T-cell (primary cell): ENCODE measurements around the gene PTPRD. TPM values are rescaled to one million over a fixed set of nuclear protein-coding genes. Genes with fewer than 3 reads are reported as not detected.

Experiments used
- ATAC-seq, 4 experiments: fragments of 200-7000 bp in 3 of 4; fragments of 150-1000 bp in 1 of 4; cut with Tn5 transposase; replicated peaks in 1 of 4; 1 replicate in 3 of 4; 2 replicates in 1 of 4; pipeline ENCODE4 v1.10.0; 2021; ENCODE audit warnings: moderate library complexity in 3 of 4, mild to moderate bottlenecking in 2 of 4, moderate number of reproducible peaks in 1 of 4
- CTCF ChIA-PET, 2 donors: fragments of 300-600 bp; sonication (Branson Sonifier 250); formaldehyde crosslinking; loops; one replicate each; lab custom pipeline; 2022; ENCODE audit warnings: antibody characterized with exemption in 2 of 2; lab: Charles Lee
- POLR2A ChIA-PET, 2 donors: fragments of 300-600 bp; sonication (Branson Sonifier 250); formaldehyde crosslinking; loops; one replicate each; lab custom pipeline; 2022; ENCODE audit warnings: antibody characterized with exemption in 2 of 2; lab: Charles Lee
- DNase-seq, 35 experiments: peaks; one replicate each; pipeline versions ENCODE4 v3.0.0 to v3.0.0-alpha.2; 2013 to 2023
- H3K27ac ChIP-seq: one replicate; pipeline ENCODE4 v1.5.1; 2013; ENCODE audit warnings: low read length
- H3K27me3 ChIP-seq, 2 experiments: replicated peaks in 1 of 2; 1 replicate in 1 of 2; 2 replicates in 1 of 2; pipeline versions ENCODE4 v1.6.1 to v1.7.0; 2013; ENCODE audit warnings: low read length in 1 of 2, mixed read lengths in 1 of 2; ENCODE audit not compliant: control insufficient read depth in 2 of 2, insufficient read depth in 2 of 2; ENCODE audit errors: extremely low read depth in 1 of 2
- H3K36me3 ChIP-seq, 2 donors: 1 replicate in 1 of 2; 2 replicates in 1 of 2; pipeline versions ENCODE4 v1.6.1 to v1.7.0; 2013; ENCODE audit warnings: low read length in 1 of 2; ENCODE audit not compliant: control insufficient read depth in 2 of 2, insufficient read depth in 1 of 2; ENCODE audit errors: extremely low read depth in 1 of 2
- H3K4me1 ChIP-seq, 2 experiments: 1 replicate in 1 of 2; 2 replicates in 1 of 2; pipeline versions ENCODE4 v1.6.1 to v1.7.0; 2013; ENCODE audit warnings: low read length in 2 of 2, mixed read lengths in 1 of 2; ENCODE audit not compliant: insufficient read depth in 2 of 2, control insufficient read depth in 1 of 2; ENCODE audit errors: extremely low read depth in 1 of 2
- H3K4me3 ChIP-seq, 2 donors: 1 replicate in 1 of 2; 2 replicates in 1 of 2; pipeline versions ENCODE4 v1.5.1 to v1.7.0; 2013; ENCODE audit warnings: mild to moderate bottlenecking in 2 of 2, low read length in 1 of 2, moderate library complexity in 1 of 2; ENCODE audit not compliant: control insufficient read depth in 1 of 2; ENCODE audit errors: extremely low read depth in 1 of 2
- H3K9me3 ChIP-seq: 2 replicates; pipeline ENCODE4 v1.7.0; 2013
- H3K27ac Mint-ChIP-seq, 2 donors: one replicate each; pipeline ENCODE4 v1.8.0; 2020 to 2021; ENCODE audit warnings: mild to moderate bottlenecking in 2 of 2, mixed read lengths in 2 of 2
- H3K27me3 Mint-ChIP-seq, 2 donors: one replicate each; pipeline ENCODE4 v1.8.0; 2021 to 2022; ENCODE audit warnings: mixed read lengths in 2 of 2
- H3K36me3 Mint-ChIP-seq: one replicate; pipeline ENCODE4 v1.8.0; 2021; ENCODE audit warnings: mixed read lengths
- H3K4me1 Mint-ChIP-seq, 3 donors: one replicate each; pipeline ENCODE4 v1.8.0; 2020 to 2022; ENCODE audit warnings: mixed read lengths in 3 of 3, mild to moderate bottlenecking in 1 of 3
- H3K4me3 Mint-ChIP-seq, 3 donors: one replicate each; pipeline ENCODE4 v1.8.0; 2020 to 2022; ENCODE audit warnings: mild to moderate bottlenecking in 3 of 3, mixed read lengths in 3 of 3, moderate library complexity in 3 of 3
- H3K9me3 Mint-ChIP-seq, 3 donors: one replicate each; pipeline ENCODE4 v1.8.0; 2020 to 2022; ENCODE audit warnings: mixed read lengths in 3 of 3
- WGBS: methylation state at CpG from one replicate; pipeline ENCODE4 v1.1.5; 2013; ENCODE audit warnings: missing lambda C conversion rate; ENCODE audit not compliant: insufficient coverage; 5-methylcytosine and 5-hydroxymethylcytosine counted together
- total RNA-seq, 35 experiments: library from RNA in 6 of 35; stranded (reverse) in 6 of 35; fragments of 120-200 nt in 1 of 35; gene quantifications; one replicate each; pipeline versions ENCODE4 v1.2.1 to v1.2.4 and lab custom pipeline; 2013 to 2026

Gene PTPRD
- total RNA-seq, 5 donors from 2014 or later (not counting 1 experiment from before 2014, with no cell fraction given), result 0.13 to 0.61 (median 0.38) TPM; not detected in 2

- Histone ChIP-seq H3K4me1 (no peaks in the 10 kb centered on the region), H3K9me3 (no peaks in the 10 kb centered on the region), H3K27me3 (no peaks in the 10 kb centered on the region), H3K36me3 (no peaks in the 10 kb centered on the region), H3K4me3 (no peak overlapping the region), H3K27ac (no peak overlapping the region)
- WGBS, result no CpG with 5 or more reads among the region's 1 CpG
- Mint-ChIP-seq H3K27me3 (no peaks in the 10 kb centered on the region), H3K9me3 (peaks cover 4 to 12% (median 6%) of the 10 kb centered on the region in 3 donors), H3K4me1 (no peaks in the 10 kb centered on the region), H3K4me3 (no peak overlapping the region), H3K27ac (no peak overlapping the region), H3K36me3 (no peaks in the 10 kb centered on the region)
- DNase-seq (no peak), ATAC-seq (no peak)
- CTCF ChIA-PET, result interaction anchor here in 1 of 2 donors (0.5 kb wide), 1 partner anchor 79 kb away, joined by 4 read pairs; no protein-coding TSS in a partner anchor
- POLR2A ChIA-PET, result no interaction called here
These were observed 1426.7 kb downstream of the PTPRD start for GRCh38 chr9:9186086-9186485.

GRCh38 chr9:9182431-9182830, 1430.4 kb downstream of the PTPRD start:
- no peak overlapping the region for H3K27ac ChIP-seq
- ChIA-PET CTCF (no interaction called here), POLR2A (no interaction called here)
- DNase-seq (no peak), ATAC-seq (no peak)
- WGBS, result no CpG with 5 or more reads among the region's 2 CpGs
- no peaks in the 10 kb centered on the region for H3K27me3 ChIP-seq
- no peaks in the 10 kb centered on the region for H3K36me3 Mint-ChIP-seq
- H3K27ac Mint-ChIP-seq, result no peak overlapping the region
- H3K4me1 ChIP-seq, result no peaks in the 10 kb centered on the region
- no peaks in the 10 kb centered on the region for H3K9me3 ChIP-seq
- H3K9me3 Mint-ChIP-seq, result peaks cover 0 to 8% (median 0%) of the 10 kb centered on the region in 3 donors
- no peaks in the 10 kb centered on the region for H3K36me3 ChIP-seq
- H3K4me3 Mint-ChIP-seq, result no peak overlapping the region
- H3K4me3 ChIP-seq, result no peak overlapping the region
- H3K4me1 Mint-ChIP-seq, result no peaks in the 10 kb centered on the region
- H3K27me3 Mint-ChIP-seq, result no peaks in the 10 kb centered on the region

- CTCF ChIA-PET, result interaction anchor here in 1 of 2 donors (0.5 kb wide), 1 partner anchor 241 kb away, joined by 4 read pairs; no protein-coding TSS in a partner anchor
- Mint-ChIP-seq H3K27ac (no peak overlapping the region), H3K9me3 (peaks cover 0 to 15% (median 6%) of the 10 kb centered on the region in 3 donors), H3K4me3 (no peak overlapping the region), H3K27me3 (no peaks in the 10 kb centered on the region), H3K36me3 (no peaks in the 10 kb centered on the region), H3K4me1 (no peaks in the 10 kb centered on the region)
- Histone ChIP-seq H3K27ac (no peak overlapping the region), H3K4me3 (no peak overlapping the region), H3K4me1 (no peaks in the 10 kb centered on the region), H3K9me3 (no peaks in the 10 kb centered on the region), H3K36me3 (no peaks in the 10 kb centered on the region), H3K27me3 (no peaks in the 10 kb centered on the region)
- WGBS, result no CpG with 5 or more reads among the region's 1 CpG
- ATAC-seq, result no peak
- no peak for DNase-seq
- POLR2A ChIA-PET, result no interaction called here
These were observed 1435.7 kb downstream of the PTPRD start for GRCh38 chr9:9177081-9177480.

- H3K4me3 ChIP-seq, result no peak overlapping the region
- CTCF ChIA-PET, result no interaction called here
- H3K9me3 ChIP-seq, result no peaks in the 10 kb centered on the region
- ATAC-seq, result no peak
- H3K4me3 Mint-ChIP-seq, result no peak overlapping the region
- H3K9me3 Mint-ChIP-seq, result peaks cover 0 to 15% (median 0%) of the 10 kb centered on the region in 3 donors
- H3K36me3 Mint-ChIP-seq, result no peaks in the 10 kb centered on the region
- no peak overlapping the region for H3K27ac ChIP-seq
- POLR2A ChIA-PET, result no interaction called here
- H3K36me3 ChIP-seq, result no peaks in the 10 kb centered on the region
- no peak overlapping the region for H3K27ac Mint-ChIP-seq
- no peak for DNase-seq
- no peaks in the 10 kb centered on the region for H3K4me1 ChIP-seq
- H3K27me3 ChIP-seq, result no peaks in the 10 kb centered on the region
- no peaks in the 10 kb centered on the region for H3K27me3 Mint-ChIP-seq
- no peaks in the 10 kb centered on the region for H3K4me1 Mint-ChIP-seq
These were observed 1438.4 kb downstream of the PTPRD start for GRCh38 chr9:9174358-9174757.

- Histone ChIP-seq H3K9me3 (no peaks in the 10 kb centered on the region), H3K27me3 (no peaks in the 10 kb centered on the region), H3K36me3 (no peaks in the 10 kb centered on the region), H3K27ac (no peak overlapping the region), H3K4me1 (no peaks in the 10 kb centered on the region), H3K4me3 (no peak overlapping the region)
- ChIA-PET CTCF (interaction anchor here in 1 of 2 donors (0.6 kb wide), 1 partner anchor 34 kb away, joined by 3 read pairs; no protein-coding TSS in a partner anchor), POLR2A (no interaction called here)
- no peaks in the 10 kb centered on the region for H3K36me3 Mint-ChIP-seq
- peaks cover 0 to 15% (median 0%) of the 10 kb centered on the region in 3 donors for H3K9me3 Mint-ChIP-seq
- ATAC-seq (no peak), DNase-seq (no peak)
- no peaks in the 10 kb centered on the region for H3K4me1 Mint-ChIP-seq
- H3K27ac Mint-ChIP-seq, result no peak overlapping the region
- whole genome bisulfite sequencing, result no CpG with 5 or more reads among the region's 1 CpG
- no peak overlapping the region for H3K4me3 Mint-ChIP-seq
- H3K27me3 Mint-ChIP-seq, result no peaks in the 10 kb centered on the region
These were observed 1439.5 kb downstream of the PTPRD start for GRCh38 chr9:9173264-9173663.

GRCh38 chr9:9170439-9171134, 1442.2 kb downstream of the PTPRD start:
- no peak for ATAC-seq
- ChIA-PET POLR2A (no interaction called here), CTCF (no interaction called here)
- Histone ChIP-seq H3K4me3 (no peak overlapping the region), H3K27me3 (no peaks in the 10 kb centered on the region), H3K4me1 (no peaks in the 10 kb centered on the region), H3K36me3 (no peaks in the 10 kb centered on the region), H3K27ac (no peak overlapping the region), H3K9me3 (no peaks in the 10 kb centered on the region)
- peaks cover 0 to 15% (median 0%) of the 10 kb centered on the region in 3 donors for H3K9me3 Mint-ChIP-seq
- DNase-seq, result no peak
- no peaks in the 10 kb centered on the region for H3K27me3 Mint-ChIP-seq
- no peak overlapping the region for H3K4me3 Mint-ChIP-seq
- no peaks in the 10 kb centered on the region for H3K36me3 Mint-ChIP-seq
- no peak overlapping the region for H3K27ac Mint-ChIP-seq
- 67% methylated on average over 1 of the region's 4 CpGs for WGBS
- no peaks in the 10 kb centered on the region for H3K4me1 Mint-ChIP-seq
